Thoracic aorta (tissue), 2 donors: ENCODE results near the gene KDSR. TPM values are rescaled to one million over a fixed set of nuclear protein-coding genes. Genes with fewer than 3 reads are reported as not detected.

Source experiments
- ATAC-seq: fragments of 150-250 bp; one replicate; pipeline ENCODE4 v1.8.0; 2017; ENCODE audit warnings: low read depth; ENCODE audit not compliant: insufficient number of reproducible peaks, low FRiP score
- DNase-seq: peaks from one replicate; pipeline ENCODE4 v3.0.0-alpha.2; 2020; ENCODE audit warnings: low spot score
- H3K27ac ChIP-seq, 2 donors: fragments of 200-600 bp; sonication (generic); 1 replicate in 1 of 2; 2 replicates in 1 of 2; pipeline ENCODE4 v1.5.1; 2016; ENCODE audit warnings: mild to moderate bottlenecking in 2 of 2, moderate library complexity in 2 of 2
- H3K27me3 ChIP-seq: fragments of 200-600 bp; sonication (generic); replicated peaks from 2 replicates; pipeline ENCODE4 v1.6.0; 2016; ENCODE audit warnings: mild to moderate bottlenecking; ENCODE audit not compliant: insufficient read depth
- H3K36me3 ChIP-seq: fragments of 200-600 bp; sonication (generic); one replicate; pipeline ENCODE4 v1.5.1; 2016
- H3K4me1 ChIP-seq, 2 donors: fragments of 200-600 bp; sonication (generic); 1 replicate in 1 of 2; 2 replicates in 1 of 2; pipeline versions ENCODE4 v1.5.1 to v1.6.0; 2016; ENCODE audit warnings: low read depth in 2 of 2, mild to moderate bottlenecking in 1 of 2; ENCODE audit not compliant: control insufficient read depth in 1 of 2
- H3K4me3 ChIP-seq: fragments of 200-600 bp; sonication (generic); 2 replicates; pipeline ENCODE4 v1.5.1; 2016; ENCODE audit warnings: mild to moderate bottlenecking
- H3K9me3 ChIP-seq: fragments of 200-600 bp; sonication (generic); 2 replicates; pipeline ENCODE4 v1.5.1; 2016
- total RNA-seq, 2 donors: library from RNA; depleted of rRNA; stranded (reverse); fragments of >200 nt; gene quantifications; one replicate each; pipeline versions ENCODE4 v1.1.0 to v1.2.3, GENCODE V29; 2016
- TF ChIP-seq, protein P1 (sequence below): fragments of 200-600 bp; sonication (generic); IDR thresholded peaks from one replicate; pipeline ENCODE4 v1.5.1; 2019; ENCODE audit warnings: antibody characterized with exemption

KDSR gene
- total RNA-seq, 2 donors from 2014 or later: 46.2 to 72.4 TPM

GRCh38 chr18:63344263-63344662 lies 22.7 kb downstream of the KDSR start:
- no peaks in the 10 kb centered on the region for H3K9me3 ChIP-seq
- H3K27me3 ChIP-seq: no peaks in the 10 kb centered on the region
- H3K4me1 ChIP-seq: peaks cover 3 to 11% of the 10 kb centered on the region in 2 donors
- H3K36me3 ChIP-seq: peaks cover 24% of the 10 kb centered on the region
- DNase-seq (no peak), ATAC-seq (no peak)
- TF ChIP-seq, protein P1, sequence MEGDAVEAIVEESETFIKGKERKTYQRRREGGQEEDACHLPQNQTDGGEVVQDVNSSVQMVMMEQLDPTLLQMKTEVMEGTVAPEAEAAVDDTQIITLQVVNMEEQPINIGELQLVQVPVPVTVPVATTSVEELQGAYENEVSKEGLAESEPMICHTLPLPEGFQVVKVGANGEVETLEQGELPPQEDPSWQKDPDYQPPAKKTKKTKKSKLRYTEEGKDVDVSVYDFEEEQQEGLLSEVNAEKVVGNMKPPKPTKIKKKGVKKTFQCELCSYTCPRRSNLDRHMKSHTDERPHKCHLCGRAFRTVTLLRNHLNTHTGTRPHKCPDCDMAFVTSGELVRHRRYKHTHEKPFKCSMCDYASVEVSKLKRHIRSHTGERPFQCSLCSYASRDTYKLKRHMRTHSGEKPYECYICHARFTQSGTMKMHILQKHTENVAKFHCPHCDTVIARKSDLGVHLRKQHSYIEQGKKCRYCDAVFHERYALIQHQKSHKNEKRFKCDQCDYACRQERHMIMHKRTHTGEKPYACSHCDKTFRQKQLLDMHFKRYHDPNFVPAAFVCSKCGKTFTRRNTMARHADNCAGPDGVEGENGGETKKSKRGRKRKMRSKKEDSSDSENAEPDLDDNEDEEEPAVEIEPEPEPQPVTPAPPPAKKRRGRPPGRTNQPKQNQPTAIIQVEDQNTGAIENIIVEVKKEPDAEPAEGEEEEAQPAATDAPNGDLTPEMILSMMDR: no peak
- no peak overlapping the region for H3K27ac ChIP-seq
- H3K4me3 ChIP-seq: no peak overlapping the region

- Histone ChIP-seq H3K27me3 (no peaks in the 10 kb centered on the region), H3K9me3 (no peaks in the 10 kb centered on the region), H3K4me3 (no peak overlapping the region), H3K27ac (no peak overlapping the region), H3K4me1 (peaks cover 3 to 7% of the 10 kb centered on the region in 2 donors), H3K36me3 (peaks cover 36% of the 10 kb centered on the region)
- no peak for DNase-seq
- ATAC-seq: no peak
- TF ChIP-seq, protein P1: peak; percentile 25
Measured at GRCh38 chr18:63342206-63342605, 24.8 kb downstream of the KDSR start.

DNA sequence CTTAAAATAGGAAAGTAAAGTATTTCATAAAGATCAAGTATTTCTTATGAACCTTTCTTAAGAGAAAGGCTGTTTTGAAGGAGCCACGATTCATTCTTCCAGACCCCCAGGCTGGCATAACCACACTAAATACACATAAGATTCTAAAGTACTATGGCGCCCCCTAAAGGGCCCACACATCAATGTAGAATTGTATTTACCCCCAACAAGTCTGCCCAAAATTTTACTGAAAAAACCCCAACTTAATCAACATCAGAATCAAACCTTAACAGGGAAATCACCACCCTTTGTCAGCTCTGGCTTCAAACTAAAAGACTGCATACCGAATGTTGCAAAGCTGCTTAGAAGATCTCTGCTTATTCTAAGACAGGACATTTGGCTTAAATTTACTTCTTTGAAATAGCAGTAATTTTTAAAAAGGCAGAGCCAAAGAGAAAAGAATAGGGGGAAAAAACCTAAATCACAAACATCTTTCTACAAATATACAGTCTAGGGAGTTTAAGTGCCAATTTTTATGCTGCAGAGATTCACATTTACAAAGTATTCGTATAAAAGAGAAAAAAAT lies 27.0 kb downstream of the KDSR start:
- TF ChIP-seq, protein P1: peak; percentile 35
- no peak for ATAC-seq
- DNase-seq: no peak

DNA sequence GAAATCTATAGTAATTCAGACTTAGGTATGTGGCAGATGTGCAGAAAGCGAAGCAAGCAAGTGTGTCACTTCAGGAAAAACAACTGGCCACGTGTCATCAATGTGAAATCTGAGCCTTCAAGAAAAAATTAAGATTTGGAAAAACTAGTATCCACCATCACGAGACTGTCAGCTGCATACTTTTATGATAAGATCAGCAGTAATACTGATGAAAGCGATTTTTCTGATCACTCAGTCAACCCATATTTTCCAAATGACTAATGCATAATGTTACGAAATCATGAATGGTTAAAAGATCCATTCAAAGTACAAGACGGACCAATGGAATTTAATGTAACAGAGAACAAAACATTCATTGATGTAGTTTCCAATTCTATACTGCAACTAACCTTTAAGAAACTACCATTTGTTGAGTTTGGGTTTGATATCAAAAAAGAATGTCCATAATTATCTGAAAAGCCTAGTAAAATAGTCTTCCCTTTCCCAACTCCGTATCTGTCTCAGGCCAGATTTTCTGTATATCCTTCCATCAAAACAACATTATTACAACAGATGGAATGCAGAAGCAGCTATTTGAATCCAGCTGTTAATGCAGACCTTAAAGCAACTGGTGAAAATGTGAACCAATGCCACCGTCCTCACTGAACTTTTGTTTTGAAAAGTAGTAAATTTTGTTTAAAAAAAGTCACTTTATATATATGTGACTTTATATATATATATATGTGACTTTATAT lies 30.5 kb downstream of the KDSR start:
- ATAC-seq (no peak), DNase-seq (no peak)
- Histone ChIP-seq H3K9me3 (no peaks in the 10 kb centered on the region), H3K4me1 (peaks cover 0 to 5% of the 10 kb centered on the region in 2 donors), H3K4me3 (no peak overlapping the region), H3K27me3 (no peaks in the 10 kb centered on the region), H3K36me3 (peaks cover 52% of the 10 kb centered on the region), H3K27ac (peak overlapping the region in 1 of 2 donors; percentile 11)
- TF ChIP-seq, protein P1: no peak

More for the DNA sequence above, 27.0 kb downstream of the KDSR start:
- no peaks in the 10 kb centered on the region for H3K9me3 ChIP-seq
- no peaks in the 10 kb centered on the region for H3K27me3 ChIP-seq
- H3K27ac ChIP-seq: no peak overlapping the region
- peaks cover 0 to 5% of the 10 kb centered on the region in 2 donors for H3K4me1 ChIP-seq
- peaks cover 36% of the 10 kb centered on the region for H3K36me3 ChIP-seq
- H3K4me3 ChIP-seq: no peak overlapping the region

GRCh38 chr18:63331105-63331504 lies 35.9 kb downstream of the KDSR start:
- H3K36me3 ChIP-seq: peaks cover 43% of the 10 kb centered on the region

More at GRCh38 chr18:63331105-63331504, 35.9 kb downstream of the KDSR start:
- H3K4me3 ChIP-seq: no peak overlapping the region
- no peaks in the 10 kb centered on the region for H3K27me3 ChIP-seq
- H3K4me1 ChIP-seq: peaks cover 0 to 1% of the 10 kb centered on the region in 2 donors
- DNase-seq: no peak
- no peak for ATAC-seq
- H3K27ac ChIP-seq: no peak overlapping the region
- TF ChIP-seq, protein P1: no peak
- no peaks in the 10 kb centered on the region for H3K9me3 ChIP-seq
